ENCODE results near the gene FCHSD2. TPM values are rescaled to one million over a fixed set of nuclear protein-coding genes. Genes with fewer than 3 reads are reported as not detected.
"Not testable (repeated sequence)": the region's sequence is repeated elsewhere in the genome, so short reads cannot be mapped to it uniquely, and the experiment has no call there.

Gene FCHSD2
- total RNA-seq, 1 experiment from 2014 or later, result 5.7 TPM

GRCh38 chr11:73137262-73137943 lies 4.7 kb downstream of the FCHSD2 start:
- H3K4me1 ChIP-seq (replicated peaks), result peaks cover 7% of the 10 kb centered on the region; the same call in 1 of the 2 replicates
- no peaks in the 10 kb centered on the region for H3K9me3 ChIP-seq (replicated peaks)
- no peak overlapping the region for H3K27ac ChIP-seq
- no peak for DNase-seq (ENCODE audit: low read depth in 1 of 2, low spot score in 2 of 2)
- H3K27me3 ChIP-seq (replicated peaks), result no peaks in the 10 kb centered on the region
- no peak overlapping the region for H3K4me3 ChIP-seq
- H3K36me3 ChIP-seq, result peaks cover 10% of the 10 kb centered on the region

DNA sequence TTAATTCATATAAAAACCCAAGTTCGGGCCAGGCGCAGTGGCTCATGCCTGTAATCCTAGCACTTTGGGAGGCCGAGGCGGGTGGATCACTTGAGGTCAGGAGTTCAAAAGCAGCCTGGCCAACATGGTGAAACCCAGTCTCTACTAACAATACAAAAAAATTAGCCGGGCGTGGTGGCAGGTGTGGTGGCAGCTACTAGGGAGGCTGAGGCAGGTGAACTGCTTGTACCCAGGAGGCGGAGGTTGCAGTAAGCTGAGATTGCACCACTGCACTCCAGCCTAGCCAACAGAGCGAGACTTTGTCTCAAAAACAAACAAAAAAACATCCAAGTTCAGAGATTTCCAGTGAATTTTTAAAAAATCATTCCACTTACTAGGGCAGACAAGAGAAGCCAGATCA lies 5.4 kb downstream of the FCHSD2 start:
- H3K4me3 ChIP-seq; H3K9me3 ChIP-seq (replicated peaks); H3K4me1 ChIP-seq (replicated peaks); H3K27ac ChIP-seq; DNase-seq (ENCODE audit: low read depth in 1 of 2, low spot score in 2 of 2); H3K36me3 ChIP-seq; H3K27me3 ChIP-seq (replicated peaks): not testable (repeated sequence)

GRCh38 chr11:73135346-73136284 lies 6.5 kb downstream of the FCHSD2 start:
- H3K4me3 ChIP-seq, result no peak overlapping the region
- no peak overlapping the region for H3K27ac ChIP-seq
- H3K4me1 ChIP-seq (replicated peaks), result peaks cover 6% of the 10 kb centered on the region; the same call in 1 of the 2 replicates
- no peak for DNase-seq (ENCODE audit: low read depth in 1 of 2, low spot score in 2 of 2)
- no peaks in the 10 kb centered on the region for H3K9me3 ChIP-seq (replicated peaks)
- H3K27me3 ChIP-seq (replicated peaks), result no peaks in the 10 kb centered on the region
- H3K36me3 ChIP-seq, result peaks cover 7% of the 10 kb centered on the region

- H3K9me3 ChIP-seq (replicated peaks); H3K4me3 ChIP-seq; H3K27me3 ChIP-seq (replicated peaks); H3K4me1 ChIP-seq (replicated peaks); H3K36me3 ChIP-seq; DNase-seq (ENCODE audit: low read depth in 1 of 2, low spot score in 2 of 2); H3K27ac ChIP-seq: not testable (repeated sequence)
Observed at GRCh38 chr11:73132349-73132748, 9.8 kb downstream of the FCHSD2 start.

DNA sequence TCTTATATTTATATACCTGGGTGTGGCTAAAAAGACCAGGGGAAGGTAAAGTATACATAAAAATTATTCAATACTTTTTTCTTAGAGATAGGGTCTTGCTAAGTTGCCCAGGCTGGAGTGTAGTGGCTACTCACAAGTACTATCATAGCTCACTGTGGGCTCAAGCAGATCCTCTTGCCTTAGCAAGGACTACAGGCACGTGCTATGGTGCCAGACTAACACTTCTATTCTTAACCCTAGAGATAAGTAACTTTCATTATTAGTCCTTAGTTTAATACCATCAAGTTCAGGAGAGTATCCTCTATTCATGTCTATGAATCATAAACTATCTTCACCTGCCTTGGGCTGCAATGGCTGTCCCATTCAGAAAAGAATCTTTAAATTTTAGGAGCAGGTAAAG lies 11.9 kb downstream of the FCHSD2 start:
- Histone ChIP-seq H3K9me3 (replicated peaks) (no peaks in the 10 kb centered on the region), H3K4me3 (no peak overlapping the region), H3K27me3 (replicated peaks) (no peaks in the 10 kb centered on the region), H3K4me1 (replicated peaks) (no peaks in the 10 kb centered on the region), H3K27ac (no peak overlapping the region), H3K36me3 (no peaks in the 10 kb centered on the region; the same call in 1 of the 2 replicates)
- DNase-seq (ENCODE audit: low read depth in 1 of 2, low spot score in 2 of 2), result no peak

DNA sequence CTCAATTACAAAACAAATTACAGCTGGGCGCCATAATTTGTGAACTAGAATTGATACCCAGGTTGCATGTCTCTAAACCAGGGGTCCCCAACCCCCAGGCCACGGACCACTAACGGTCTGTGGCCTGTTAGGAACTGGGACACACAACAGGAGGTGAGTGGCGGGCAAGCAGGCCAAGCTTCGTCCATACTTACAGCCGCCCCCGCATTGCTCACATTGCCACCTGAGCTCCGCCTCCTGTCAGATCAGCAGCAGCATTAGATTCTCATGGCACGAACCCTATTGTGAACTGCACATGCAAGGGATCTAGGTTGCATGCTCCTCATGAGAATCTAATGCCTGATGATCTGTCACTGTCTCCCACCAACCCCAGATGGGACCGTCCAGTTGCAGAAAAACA lies 12.9 kb downstream of the FCHSD2 start:
- H3K9me3 ChIP-seq (replicated peaks), result no peaks in the 10 kb centered on the region

GRCh38 chr11:73126804-73127480 lies 15.2 kb downstream of the FCHSD2 start:
- H3K27ac ChIP-seq, result no peak overlapping the region
- H3K4me3 ChIP-seq, result no peak overlapping the region
- H3K36me3 ChIP-seq, result peaks cover 2% of the 10 kb centered on the region; the same call in 1 of the 2 replicates
- no peaks in the 10 kb centered on the region for H3K4me1 ChIP-seq (replicated peaks)
- no peaks in the 10 kb centered on the region for H3K9me3 ChIP-seq (replicated peaks)
- H3K27me3 ChIP-seq (replicated peaks), result no peaks in the 10 kb centered on the region
- DNase-seq (ENCODE audit: low read depth in 1 of 2, low spot score in 2 of 2), result no peak

More for the DNA sequence above, 12.9 kb downstream of the FCHSD2 start:
- no peaks in the 10 kb centered on the region for H3K27me3 ChIP-seq (replicated peaks)
- no peak overlapping the region for H3K27ac ChIP-seq
- DNase-seq (ENCODE audit: low read depth in 1 of 2, low spot score in 2 of 2), result no peak
- H3K4me1 ChIP-seq (replicated peaks), result no peaks in the 10 kb centered on the region
- no peak overlapping the region for H3K4me3 ChIP-seq
- no peaks in the 10 kb centered on the region; the same call in 1 of the 2 replicates for H3K36me3 ChIP-seq

DNA sequence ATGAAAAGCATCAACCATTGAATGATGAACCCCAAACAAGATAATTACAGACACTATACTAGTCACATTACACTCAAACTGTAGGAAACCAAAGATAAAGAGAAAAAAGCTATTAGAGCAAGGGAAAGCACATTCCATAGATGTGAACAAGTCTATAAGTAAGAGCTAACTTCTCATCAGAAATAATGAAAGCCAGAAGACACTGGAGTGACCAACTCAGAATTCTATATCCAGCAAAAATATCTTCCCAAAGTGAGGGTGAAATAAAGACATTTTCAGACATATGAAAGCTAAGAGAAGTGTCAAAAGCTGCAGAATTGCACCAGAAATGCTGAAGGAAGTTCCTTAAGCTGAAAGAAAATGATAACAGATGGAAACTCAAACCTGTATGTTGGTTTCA lies 17.3 kb downstream of the FCHSD2 start:
- H3K27ac ChIP-seq, result no peak overlapping the region
- H3K4me1 ChIP-seq (replicated peaks), result no peaks in the 10 kb centered on the region
- H3K4me3 ChIP-seq, result no peak overlapping the region
- no peak for DNase-seq (ENCODE audit: low read depth in 1 of 2, low spot score in 2 of 2)
- H3K27me3 ChIP-seq (replicated peaks), result no peaks in the 10 kb centered on the region
- H3K9me3 ChIP-seq (replicated peaks), result no peaks in the 10 kb centered on the region
- peaks cover 2% of the 10 kb centered on the region; the same call in 1 of the 2 replicates for H3K36me3 ChIP-seq

DNA sequence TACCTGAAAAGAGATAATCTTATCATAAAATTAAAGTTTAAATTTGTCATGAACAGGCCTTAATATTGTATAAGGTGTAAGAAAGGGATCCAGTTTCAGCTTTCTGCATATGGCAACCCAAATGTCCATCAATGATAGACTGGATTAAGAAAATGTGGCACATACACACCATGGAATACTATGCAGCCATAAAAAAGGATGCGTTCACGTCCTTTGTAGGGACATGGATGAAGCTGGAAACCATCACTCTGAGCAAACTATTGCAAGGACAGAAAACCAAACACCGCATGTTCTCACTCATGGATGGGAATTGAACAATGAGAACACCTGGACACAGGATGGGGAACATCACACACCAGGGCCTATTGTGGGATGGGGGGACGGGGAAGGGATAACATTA lies 18.2 kb downstream of the FCHSD2 start:
- H3K9me3 ChIP-seq (replicated peaks); H3K27me3 ChIP-seq (replicated peaks); H3K36me3 ChIP-seq; H3K4me3 ChIP-seq; DNase-seq (ENCODE audit: low read depth in 1 of 2, low spot score in 2 of 2); H3K4me1 ChIP-seq (replicated peaks); H3K27ac ChIP-seq: not testable (repeated sequence)

DNA sequence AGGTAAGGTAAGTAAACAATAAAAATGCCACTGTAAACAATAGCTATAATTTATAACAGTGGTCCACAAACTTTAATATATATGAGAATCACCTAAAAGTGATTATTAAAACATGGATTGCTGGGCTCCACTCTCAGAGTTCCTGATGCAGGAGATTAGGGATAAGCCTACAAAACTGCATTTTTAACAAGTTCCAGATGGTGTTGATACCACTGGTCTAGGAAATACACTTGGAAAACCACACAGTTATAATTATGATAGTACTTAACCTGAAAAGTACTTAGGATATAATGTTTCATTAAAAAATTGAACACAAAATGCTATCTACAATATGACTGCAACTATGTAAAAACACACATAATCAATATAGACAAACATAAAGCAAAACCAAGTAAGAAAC lies 20.4 kb downstream of the FCHSD2 start:
- no peak overlapping the region for H3K27ac ChIP-seq
- no peak overlapping the region for H3K4me3 ChIP-seq
- H3K4me1 ChIP-seq (replicated peaks), result no peaks in the 10 kb centered on the region
- no peaks in the 10 kb centered on the region for H3K27me3 ChIP-seq (replicated peaks)
- H3K36me3 ChIP-seq, result peaks cover 2% of the 10 kb centered on the region; the same call in 1 of the 2 replicates
- no peak for DNase-seq (ENCODE audit: low read depth in 1 of 2, low spot score in 2 of 2)
- H3K9me3 ChIP-seq (replicated peaks), result no peaks in the 10 kb centered on the region

- Histone ChIP-seq H3K36me3 (no peaks in the 10 kb centered on the region), H3K27me3 (replicated peaks) (no peaks in the 10 kb centered on the region), H3K27ac (no peak overlapping the region), H3K9me3 (replicated peaks) (no peaks in the 10 kb centered on the region), H3K4me1 (replicated peaks) (no peaks in the 10 kb centered on the region), H3K4me3 (no peak overlapping the region)
- no peak for DNase-seq (ENCODE audit: low read depth in 1 of 2, low spot score in 2 of 2)
Observed at GRCh38 chr11:73117071-73117470, 25.0 kb downstream of the FCHSD2 start.

DNA sequence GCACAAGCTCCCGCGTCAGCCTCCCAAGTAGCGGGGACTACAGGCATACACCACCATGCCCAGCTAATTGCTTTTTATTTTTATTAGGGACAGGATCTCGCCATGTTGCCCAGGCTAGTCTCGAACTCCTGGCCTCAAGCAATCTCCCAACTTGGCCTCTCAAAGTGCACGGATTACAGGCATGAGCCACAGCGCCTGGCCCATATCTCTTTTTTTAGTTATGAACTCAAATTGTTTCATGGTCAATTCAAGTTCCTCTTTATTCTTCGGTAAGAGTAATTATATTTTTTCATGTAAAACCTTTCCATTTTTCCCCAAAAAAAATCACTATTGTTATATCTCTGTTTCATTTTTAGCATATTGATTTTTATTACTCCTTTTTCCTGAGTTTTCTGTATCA lies 25.5 kb downstream of the FCHSD2 start:
- H3K36me3 ChIP-seq, result no peaks in the 10 kb centered on the region
- no peaks in the 10 kb centered on the region for H3K27me3 ChIP-seq (replicated peaks)
- no peak overlapping the region for H3K27ac ChIP-seq
- DNase-seq (ENCODE audit: low read depth in 1 of 2, low spot score in 2 of 2), result no peak
- H3K4me1 ChIP-seq (replicated peaks), result no peaks in the 10 kb centered on the region
- H3K9me3 ChIP-seq (replicated peaks), result no peaks in the 10 kb centered on the region
- H3K4me3 ChIP-seq, result no peak overlapping the region

- no peak for DNase-seq (ENCODE audit: low read depth in 1 of 2, low spot score in 2 of 2)
- H3K27ac ChIP-seq, result no peak overlapping the region
Observed at GRCh38 chr11:73114835-73115220, 27.3 kb downstream of the FCHSD2 start.

More at GRCh38 chr11:73114835-73115220, 27.3 kb downstream of the FCHSD2 start:
- Histone ChIP-seq H3K4me3 (no peak overlapping the region), H3K27me3 (replicated peaks) (no peaks in the 10 kb centered on the region), H3K36me3 (no peaks in the 10 kb centered on the region; the same call in 1 of the 2 replicates), H3K9me3 (replicated peaks) (no peaks in the 10 kb centered on the region), H3K4me1 (replicated peaks) (no peaks in the 10 kb centered on the region)

Data from SJSA1 (cell line).